T-helper 22 cell (primary cell): ENCODE measurements around the gene ATP8A1.
"Not testable (repeated sequence)": the region's sequence is repeated elsewhere in the genome, so short reads cannot be mapped to it uniquely, and the experiment has no call there.

Experiments
- DNase-seq: peaks from one replicate; pipeline ENCODE4 v3.0.0-alpha.2; 2020; ENCODE audit warnings: low read depth

ATP8A1 gene

GRCh38 chr4:42410446-42410845, 246.5 kb downstream of the ATP8A1 start:
- no peak for DNase-seq

GRCh38 chr4:42404001-42404400, 252.9 kb downstream of the ATP8A1 start:
- no peak for DNase-seq

GRCh38 chr4:42401171-42401570, 255.7 kb downstream of the ATP8A1 start:
- DNase-seq: no peak

GRCh38 chr4:42399393-42399792, 257.5 kb downstream of the ATP8A1 start:
- DNase-seq: no peak

- no peak for DNase-seq
Observed at GRCh38 chr4:42398871-42399331, 258.0 kb downstream of the ATP8A1 start.

GRCh38 chr4:42398171-42398870, 258.6 kb downstream of the ATP8A1 start:
- no peak for DNase-seq

GRCh38 chr4:42397635-42398170, 259.2 kb downstream of the ATP8A1 start:
- no peak for DNase-seq

- DNase-seq: no peak
Observed at GRCh38 chr4:42396752-42397634, 259.9 kb downstream of the ATP8A1 start, which contains the start of gene SHISA3. TSS of gene SHISA3 (plus strand) at chr4:42397488. CDS start at chr4:42398057, 569 bp downstream.

GRCh38 chr4:42396361-42396751, 260.5 kb downstream of the ATP8A1 start:
- DNase-seq: no peak

GRCh38 chr4:42395595-42395994, 261.3 kb downstream of the ATP8A1 start:
- DNase-seq: no peak

GRCh38 chr4:42392436-42392835, 264.5 kb downstream of the ATP8A1 start:
- DNase-seq: no peak

- DNase-seq: no peak
Observed at GRCh38 chr4:42391981-42392380, 264.9 kb downstream of the ATP8A1 start.

GRCh38 chr4:42391355-42391664, 265.6 kb downstream of the ATP8A1 start:
- DNase-seq: no peak

- DNase-seq: no peak
Observed at GRCh38 chr4:42390622-42391354, 266.1 kb downstream of the ATP8A1 start.

- DNase-seq: no peak
Observed at GRCh38 chr4:42385516-42385915, 271.4 kb downstream of the ATP8A1 start.

GRCh38 chr4:42381666-42382065, 275.2 kb downstream of the ATP8A1 start:
- DNase-seq: no peak

GRCh38 chr4:42377497-42377896, 279.4 kb downstream of the ATP8A1 start:
- DNase-seq: no peak

- DNase-seq: not testable (repeated sequence)
Observed at GRCh38 chr4:42372303-42372702, 284.6 kb downstream of the ATP8A1 start.

- no peak for DNase-seq
Observed at GRCh38 chr4:42371305-42372252, 285.3 kb downstream of the ATP8A1 start.

- DNase-seq: no peak
Observed at GRCh38 chr4:42369489-42369888, 287.4 kb downstream of the ATP8A1 start.

- no peak for DNase-seq
Observed at GRCh38 chr4:42366959-42367358, 289.9 kb downstream of the ATP8A1 start.
